SK-N-SH (cell line): ENCODE results near the gene CDC6. TPM values are rescaled to one million over a fixed set of nuclear protein-coding genes. Genes with fewer than 3 reads are reported as not detected.
A peak's percentile ranks its signal among the peaks of the same experiment; 100 is the strongest.

Experiments used
- CTCF ChIA-PET: fragments of 300-600, 350-600 bp; formaldehyde crosslinking; extraction: SDS; loops from one replicate; lab custom pipeline; 2021; lab: Yijun Ruan, JAX
- POLR2A ChIA-PET: fragments of 350-600 bp; sonication (Branson Sonifier 250); formaldehyde crosslinking; extraction: SDS; loops from one replicate; lab custom pipeline; 2020; ENCODE audit warnings: antibody characterized with exemption, inconsistent platforms; lab: Yijun Ruan, JAX
- DNase-seq: peaks from one replicate; pipeline ENCODE4 v3.0.0; 2012
- H2AFZ ChIP-seq: fragments of 200-600 bp; sonication (generic); 2 replicates; pipeline ENCODE4 v1.8.1; 2016; ENCODE audit warnings: antibody characterized with exemption, mild to moderate bottlenecking, low read depth
- H3F3A ChIP-seq: fragments of 200-600 bp; sonication (generic); replicated peaks from 2 replicates; pipeline ENCODE3; 2016; ENCODE audit warnings: antibody characterized with exemption, mild to moderate bottlenecking; ENCODE audit not compliant: insufficient read depth
- H3K27ac ChIP-seq, 2 experiments: fragments of 200-500 bp in 1 of 2; fragments of 200-600 bp in 1 of 2; sonication (Bioruptor generic) in 1 of 2; sonication (generic), shearing (Covaris generic) in 1 of 2; 2 replicates each; pipeline versions ENCODE4 v1.5.1 to v1.6.1; 2014 to 2016; ENCODE audit warnings: low read depth in 2 of 2, inconsistent platforms in 1 of 2, low read length in 1 of 2, mild to moderate bottlenecking in 1 of 2, mixed read lengths in 1 of 2
- H3K27me3 ChIP-seq: fragments of 200-600 bp; sonication (generic), shearing (Covaris generic); 2 replicates; pipeline ENCODE4 v1.6.1; 2016; ENCODE audit warnings: mixed run types; ENCODE audit not compliant: insufficient read depth
- H3K36me3 ChIP-seq, 2 experiments: fragments of 200-500 bp in 1 of 2; fragments of 200-600 bp in 1 of 2; sonication (Bioruptor generic) in 1 of 2; sonication (generic) in 1 of 2; replicated peaks in 1 of 2; 2 replicates each; pipeline versions ENCODE3 to v1.5.1; 2014 to 2016; ENCODE audit warnings: low read length in 1 of 2, mild to moderate bottlenecking in 1 of 2; ENCODE audit not compliant: insufficient read depth in 2 of 2, control insufficient read depth in 1 of 2
- H3K4me1 ChIP-seq, 2 experiments: fragments of 200-500 bp in 1 of 2; fragments of 200-600 bp in 1 of 2; sonication (Bioruptor generic) in 1 of 2; sonication (generic), shearing (Covaris generic) in 1 of 2; 2 replicates each; pipeline versions ENCODE4 v1.5.1 to v1.6.1; 2014 to 2016; ENCODE audit warnings: low read depth in 1 of 2, low read length in 1 of 2, mixed run types in 1 of 2; ENCODE audit not compliant: insufficient read depth in 2 of 2, control insufficient read depth in 1 of 2
- H3K4me2 ChIP-seq: fragments of 200-600 bp; sonication (generic), shearing (Covaris generic); 2 replicates; pipeline ENCODE4 v1.6.1; 2017; ENCODE audit warnings: mixed run types
- H3K4me3 ChIP-seq, 2 experiments: fragments of 200-500 bp in 1 of 2; fragments of 200-600 bp in 1 of 2; sonication (Bioruptor generic) in 1 of 2; sonication (generic), shearing (Covaris generic) in 1 of 2; 2 replicates each; pipeline versions ENCODE4 v1.5.1 to v1.8.1; 2014 to 2016; ENCODE audit warnings: low read depth in 2 of 2, inconsistent platforms in 1 of 2, low read length in 1 of 2, mild to moderate bottlenecking in 1 of 2, mixed read lengths in 1 of 2, moderate library complexity in 1 of 2
- H3K79me2 ChIP-seq: fragments of 200-600 bp; sonication (generic); 2 replicates; pipeline ENCODE4 v1.8.1; 2017; ENCODE audit warnings: mild to moderate bottlenecking; ENCODE audit not compliant: insufficient read depth
- H3K9ac ChIP-seq: fragments of 200-600 bp; sonication (generic); 2 replicates; pipeline ENCODE4 v1.6.1; 2017; ENCODE audit warnings: mixed run types
- H3K9me2 ChIP-seq: fragments of 200-600 bp; sonication (generic); 2 replicates; pipeline ENCODE4 v1.6.1; 2017; ENCODE audit warnings: mixed run types
- H3K9me3 ChIP-seq: fragments of 200-600 bp; sonication (generic); 2 replicates; pipeline ENCODE4 v1.6.1; 2017; ENCODE audit warnings: mixed run types, mild to moderate bottlenecking, moderate library complexity
- H4K20me1 ChIP-seq: fragments of 200-600 bp; sonication (generic); 2 replicates; pipeline ENCODE4 v1.6.1; 2017; ENCODE audit warnings: mild to moderate bottlenecking, mixed run types; ENCODE audit not compliant: insufficient read depth
- CHD2 ChIP-seq: fragments of 150-350 bp; IDR thresholded peaks from 2 replicates; pipeline ENCODE4 v1.6.1; 2018; ENCODE audit warnings: low read length; ENCODE audit not compliant: partially characterized antibody
- CTCF ChIP-seq: fragments of 200-600 bp; sonication (generic); IDR thresholded peaks from 2 replicates; pipeline ENCODE4 v1.6.1; 2017; ENCODE audit warnings: antibody characterized with exemption, mild to moderate bottlenecking, moderate library complexity
- EP300 ChIP-seq, 2 experiments: IDR thresholded peaks; 2 replicates each; pipeline versions ENCODE4 v1.4.0 to v1.6.1; 2012; ENCODE audit warnings: borderline replicate concordance in 1 of 2, low read depth in 1 of 2, low read length in 1 of 2
- FOXJ3 ChIP-seq: sonication (generic); formaldehyde crosslinking; IDR thresholded peaks from 2 replicates; pipeline ENCODE4 v1.5.1; 2020; ENCODE audit warnings: mild to moderate bottlenecking, missing genetic modification reagents
- FOXM1 ChIP-seq: IDR thresholded peaks from 2 replicates; pipeline ENCODE4 v1.4.0; 2012; ENCODE audit warnings: low read depth, mild to moderate bottlenecking
- IRF3 ChIP-seq: fragments of 150-350 bp; IDR thresholded peaks from 2 replicates; pipeline ENCODE4 v1.6.1; 2016; ENCODE audit warnings: mild to moderate bottlenecking, low read depth, low read length
- JUND ChIP-seq: IDR thresholded peaks from 2 replicates; pipeline ENCODE4 v1.4.0; 2012
- MAX ChIP-seq: IDR thresholded peaks from 2 replicates; pipeline ENCODE4 v1.4.0; 2012; ENCODE audit warnings: low read depth
- MEF2A ChIP-seq: IDR thresholded peaks from 2 replicates; pipeline ENCODE4 v1.4.0; 2012; ENCODE audit warnings: low read depth, borderline replicate concordance
- MXI1 ChIP-seq: IDR thresholded peaks from 2 replicates; pipeline ENCODE4 v1.6.1; 2012; ENCODE audit warnings: mild to moderate bottlenecking, low read depth, low read length, improper control_type of control experiment
- NFIC ChIP-seq: IDR thresholded peaks from 2 replicates; pipeline ENCODE4 v1.4.0; 2012; ENCODE audit warnings: borderline replicate concordance
- NRF1 ChIP-seq: IDR thresholded peaks from 2 replicates; pipeline ENCODE4 v1.6.1; 2012; ENCODE audit warnings: low read depth, mild to moderate bottlenecking, low read length
- PBX3 ChIP-seq: IDR thresholded peaks from 2 replicates; pipeline ENCODE4; 2012
- POLR2AphosphoS5 ChIP-seq: IDR thresholded peaks from 2 replicates; pipeline ENCODE4 v1.6.1; 2012; ENCODE audit warnings: low read depth, low read length
- RAD21 ChIP-seq: IDR thresholded peaks from 2 replicates; pipeline ENCODE4 v1.6.1; 2012; ENCODE audit warnings: mild to moderate bottlenecking, low read length
- RCOR1 ChIP-seq: fragments of 150-350 bp; IDR thresholded peaks from 2 replicates; pipeline ENCODE4 v1.6.1; 2017; ENCODE audit warnings: antibody characterized with exemption, low read length
- REST ChIP-seq: IDR thresholded peaks from 2 replicates; pipeline ENCODE4 v1.6.1; 2012; ENCODE audit warnings: mild to moderate bottlenecking, low read depth, low read length, moderate library complexity
- RFX5 ChIP-seq: IDR thresholded peaks from 2 replicates; pipeline ENCODE4 v1.6.1; 2012; ENCODE audit warnings: mild to moderate bottlenecking, improper control_type of control experiment, low read length
- RXRA ChIP-seq: IDR thresholded peaks from 2 replicates; pipeline ENCODE4 v1.4.0; 2012; ENCODE audit warnings: low read depth, mild to moderate bottlenecking, borderline replicate concordance
- USF1 ChIP-seq: IDR thresholded peaks from 2 replicates; pipeline ENCODE4 v1.4.0; 2012; ENCODE audit warnings: low read depth, borderline replicate concordance
- USF2 ChIP-seq: fragments of 150-350 bp; IDR thresholded peaks from 2 replicates; pipeline ENCODE4 v1.6.1; 2017; ENCODE audit warnings: antibody characterized with exemption, low read length, low read depth, borderline replicate concordance
- YY1 ChIP-seq: IDR thresholded peaks from 2 replicates; pipeline ENCODE4 v1.4.0; 2012; ENCODE audit warnings: low read depth, mild to moderate bottlenecking
- WGBS: methylation state at CpG from one replicate; pipeline ENCODE4 v1.1.6; 2017; ENCODE audit warnings: low lambda C conversion rate; 5-methylcytosine and 5-hydroxymethylcytosine counted together
- polyA plus RNA-seq, 3 experiments: library from polyadenylated mRNA; depleted of rRNA; stranded (reverse); fragments of >200 nt; gene quantifications; 2 replicates each; pipeline ENCODE4 v1.2.3, GENCODE V29; 2012

CDC6 gene
- 12.7 and 12.8 TPM in 2 replicates for polyA plus RNA-seq (2012; rRNA removed)
- polyA plus RNA-seq (2012; cell fraction: cytosol; rRNA removed) = 15.2 and 16.8 TPM in 2 replicates
- polyA plus RNA-seq (2012; cell fraction: nucleus; rRNA removed) = 8.3 and 11.7 TPM in 2 replicates

- WGBS = under 1% methylated on average over 47 of the region's 47 CpGs
- Histone ChIP-seq H3K4me1 (peaks cover 7 to 11% of the 10 kb centered on the region in 2 experiments; a peak in 3 of 4 replicates), H2AFZ (peak within 1 kb of the TSS; percentile 48), H3K9ac (peak within 1 kb of the TSS; percentile 88), H3K36me3 (peaks cover 8% of the 10 kb centered on the region in 2 experiments), H3F3A (peaks cover 32% of the 10 kb centered on the region), H3K27ac (peak within 1 kb of the TSS; percentile 56 to 75), H3K79me2 (peaks cover 30% of the 10 kb centered on the region), H3K27me3 (no peaks in the 10 kb centered on the region), H3K4me3 (peak within 1 kb of the TSS; percentile 66 to 72), H3K9me2 (no peaks in the 10 kb centered on the region), H4K20me1 (no peaks in the 10 kb centered on the region), H3K9me3 (no peaks in the 10 kb centered on the region), H3K4me2 (peak within 1 kb of the TSS; percentile 96)
- CTCF ChIA-PET = interaction anchor here (0.6 to 36.0 kb wide), 8 partner anchors 13 to 633 kb away, joined by 3 to 1706 read pairs (median 6); partner anchors contain the start of genes GJD3 and WIPF2
- POLR2A ChIA-PET = interaction anchor here (0.6 to 1.5 kb wide), 5 partner anchors 69 to 97 kb away, joined by 3 to 6 read pairs (median 3); partner anchors contain the start of gene WIPF2
- peak; percentile 93 for DNase-seq
- TF ChIP-seq MXI1 (peak; percentile 99), NRF1 (peak; percentile 68), RCOR1 (no peak), MAX (peak; percentile 85), RXRA (no peak), CHD2 (peak; percentile 97), POLR2AphosphoS5 (peak; percentile 86), NFIC (no peak), USF1 (no peak), YY1 (peak; percentile 49; the same call in 1 of the 2 replicates), RFX5 (peak; percentile 77), FOXJ3 (CRISPR knock-in tag) (no peak), USF2 (no peak), JUND (no peak), IRF3 (peak; percentile 39; the same call in 1 of the 2 replicates), MEF2A (no peak), PBX3 (no peak), CTCF (no peak), RAD21 (no peak), EP300 (IDR thresholded peaks at IDR 0.05; ENCODE audit: borderline replicate concordance in 1 of 2, low read depth in 1 of 2, low read length in 1 of 2) (no peak), REST (peak; percentile 44; the same call in 1 of the 2 replicates), FOXM1 (no peak)
These were observed at the start of gene CDC6 for GRCh38 chr17:40287494-40288369. CDC6 (plus strand) TSS chr17:40287879; CDS start chr17:40289421, 1,542 bp downstream.
